ENCODE measurements around the gene KCTD19. TPM values are rescaled to one million over a fixed set of nuclear protein-coding genes. Genes with fewer than 3 reads are reported as not detected.

The KCTD19 gene
- total RNA-seq, 4 donors from 2014 or later = under 0.01 to 2.3 (median 0.25) TPM

- Histone ChIP-seq H3K4me3 (peak overlapping the region; percentile 51 to 77 (median 66)), H3K36me3 (peaks cover 0 to 26% (median 0%) of the 10 kb centered on the region in 3 donors), H3K27ac (peak overlapping the region; percentile 74 to 93 (median 83)), H3K4me1 (peaks cover 0 to 33% (median 20%) of the 10 kb centered on the region in 4 donors), H3K9me3 (no peaks in the 10 kb centered on the region), H3K27me3 (no peaks in the 10 kb centered on the region)
- WGBS, 2 donors = 34 to 42% methylated on average over 12 to 13 of the region's 13 CpGs
- no peak for DNase-seq (ENCODE audit: low spot score in 2 of 2)
- TF ChIP-seq CTCF (IDR thresholded peaks at IDR 0.05) = no peak
- no peak for TF ChIP-seq POLR2A (IDR thresholded peaks at IDR 0.05)
- TF ChIP-seq EP300 (IDR thresholded peaks at IDR 0.05) = no peak
Measured at GRCh38 chr16:67277999-67278772, 48.4 kb downstream of the KCTD19 start.

- 64 to 74% methylated on average over 4 of the region's 4 CpGs for WGBS, 2 donors
- Histone ChIP-seq H3K27ac (peak overlapping the region in 3 of 4 donors; percentile 78 to 93 (median 88)), H3K36me3 (peaks cover 0 to 23% (median 0%) of the 10 kb centered on the region in 3 donors), H3K9me3 (no peaks in the 10 kb centered on the region), H3K4me3 (no peak overlapping the region), H3K27me3 (no peaks in the 10 kb centered on the region), H3K4me1 (peaks cover 0 to 33% (median 20%) of the 10 kb centered on the region in 4 donors)
- TF ChIP-seq POLR2A (IDR thresholded peaks at IDR 0.05) = no peak
- no peak for TF ChIP-seq EP300 (IDR thresholded peaks at IDR 0.05)
- no peak for TF ChIP-seq CTCF (IDR thresholded peaks at IDR 0.05)
- peak in 1 of 2 donors; percentile 28 for DNase-seq (ENCODE audit: low spot score in 2 of 2)
Measured at GRCh38 chr16:67277294-67277998, 49.1 kb downstream of the KCTD19 start.

GRCh38 chr16:67275321-67275720 is 51.2 kb downstream of the KCTD19 start:
- H3K27ac ChIP-seq = no peak overlapping the region
- WGBS, 2 donors = 85 to 96% methylated on average over 2 of the region's 2 CpGs
- DNase-seq (ENCODE audit: low spot score in 2 of 2) = no peak
- H3K36me3 ChIP-seq = peaks cover 0 to 20% (median 0%) of the 10 kb centered on the region in 3 donors
- no peak overlapping the region for H3K4me3 ChIP-seq
- H3K9me3 ChIP-seq = no peaks in the 10 kb centered on the region
- H3K27me3 ChIP-seq = no peaks in the 10 kb centered on the region
- TF ChIP-seq CTCF (IDR thresholded peaks at IDR 0.05) (no peak), EP300 (IDR thresholded peaks at IDR 0.05) (no peak), POLR2A (IDR thresholded peaks at IDR 0.05) (no peak)
- peaks cover 0 to 35% (median 20%) of the 10 kb centered on the region in 4 donors for H3K4me1 ChIP-seq

- H3K9me3 ChIP-seq = no peaks in the 10 kb centered on the region
- no peak overlapping the region for H3K27ac ChIP-seq
- peaks cover 0 to 18% (median 0%) of the 10 kb centered on the region in 3 donors for H3K36me3 ChIP-seq
- peaks cover 0 to 24% (median 0%) of the 10 kb centered on the region in 4 donors for H3K4me1 ChIP-seq
- TF ChIP-seq POLR2A (IDR thresholded peaks at IDR 0.05) = no peak
- TF ChIP-seq CTCF (IDR thresholded peaks at IDR 0.05) = no peak
- TF ChIP-seq EP300 (IDR thresholded peaks at IDR 0.05) = no peak
- no peaks in the 10 kb centered on the region for H3K27me3 ChIP-seq
- H3K4me3 ChIP-seq = no peak overlapping the region
- 83 to 85% methylated on average over 4 of the region's 4 CpGs for WGBS, 2 donors
- no peak for DNase-seq (ENCODE audit: low spot score in 2 of 2)
Measured at GRCh38 chr16:67271446-67271845, 55.1 kb downstream of the KCTD19 start.

- Histone ChIP-seq H3K9me3 (no peaks in the 10 kb centered on the region), H3K4me3 (no peak overlapping the region), H3K36me3 (peaks cover 0 to 13% (median 0%) of the 10 kb centered on the region in 3 donors), H3K27me3 (no peaks in the 10 kb centered on the region), H3K27ac (no peak overlapping the region), H3K4me1 (peaks cover 0 to 24% (median 0%) of the 10 kb centered on the region in 4 donors)
- WGBS, 2 donors = 82 to 86% methylated on average over 11 of the region's 11 CpGs
- no peak for DNase-seq (ENCODE audit: low spot score in 2 of 2)
- TF ChIP-seq CTCF (IDR thresholded peaks at IDR 0.05) (no peak), POLR2A (IDR thresholded peaks at IDR 0.05) (no peak), EP300 (IDR thresholded peaks at IDR 0.05) (no peak)
Measured at GRCh38 chr16:67270931-67271338, 55.6 kb downstream of the KCTD19 start.

Measured in tibial nerve (tissue), 4 donors.